HCT116 (cell line): Measurements from ENCODE around the gene GLDN. TPM values are rescaled to one million over a fixed set of nuclear protein-coding genes. Genes with fewer than 3 reads are reported as not detected.

Experiments used
- ATAC-seq: fragments of 200-7000 bp; cut with Tn5 transposase; 2 replicates; pipeline ENCODE4 v1.9.1; 2020; ENCODE audit warnings: mild to moderate bottlenecking, moderate library complexity
- BruUV-seq: library from RNA; stranded (reverse); fragments of 400-500 nt; replicated peaks from 2 replicates; lab custom pipeline; 2021; lab: Mats Ljungman, UMichigan
- CTCF ChIA-PET: fragments of 300-600 bp; sonication (Branson Sonifier 250); formaldehyde crosslinking; loops from one replicate; lab custom pipeline; 2021; ENCODE audit warnings: antibody characterized with exemption; lab: Charles Lee
- POLR2A ChIA-PET: fragments of 300-600, 350-600 bp; sonication (Branson Sonifier 250); formaldehyde crosslinking; loops from one replicate; lab custom pipeline; 2021; ENCODE audit warnings: antibody characterized with exemption; lab: Charles Lee
- RAD21 ChIA-PET, 2 experiments: fragments of 300-600 bp; sonication (Branson Sonifier 250); formaldehyde crosslinking; loops; one replicate each; lab custom pipeline; 2023; ENCODE audit warnings: low total read pairs in 2 of 2; ENCODE audit not compliant: uncharacterized antibody in 2 of 2, unreplicated experiment in 2 of 2, low non-redundant PET in 1 of 2; lab: Charles Lee
- DNase-seq: peaks from one replicate; pipeline ENCODE4 v3.0.0-alpha.2; 2010; ENCODE audit warnings: low read depth, low spot score
- H2AFZ ChIP-seq: fragments of 200-600 bp; shearing (Covaris generic), sonication (generic); 2 replicates; pipeline ENCODE4 v1.6.1; 2017; ENCODE audit warnings: low read depth, mixed run types, mixed read lengths, antibody characterized with exemption, low read length; ENCODE audit not compliant: poor library complexity, severe bottlenecking
- H3K27ac ChIP-seq: 2 replicates; pipeline ENCODE4 v1.5.1; 2012; ENCODE audit warnings: low read depth, low read length
- H3K27me3 ChIP-seq: fragments of 200-600 bp; sonication (generic); 2 replicates; pipeline ENCODE4 v1.6.1; 2016; ENCODE audit warnings: mixed run types, low read length, mixed read lengths; ENCODE audit not compliant: insufficient read depth
- H3K36me3 ChIP-seq, 2 experiments: fragments of 200-500 bp in 1 of 2; fragments of 200-600 bp in 1 of 2; sonication (Bioruptor generic) in 1 of 2; sonication (generic) in 1 of 2; 2 replicates each; pipeline versions ENCODE4 v1.5.1 to v1.6.1; 2014 to 2016; ENCODE audit warnings: low read length in 2 of 2, inconsistent platforms in 1 of 2, mixed read lengths in 1 of 2, mixed run types in 1 of 2; ENCODE audit not compliant: insufficient read depth in 2 of 2, control insufficient read depth in 1 of 2
- H3K4me1 ChIP-seq, 2 experiments: fragments of 200-600 bp in 1 of 2; sonication (generic) in 1 of 2; 2 replicates each; pipeline versions ENCODE4 v1.5.1 to v1.6.1; 2012 to 2017; ENCODE audit warnings: low read length in 2 of 2, inconsistent platforms in 1 of 2, mild to moderate bottlenecking in 1 of 2, mixed read lengths in 1 of 2, mixed run types in 1 of 2, moderate library complexity in 1 of 2; ENCODE audit not compliant: insufficient read depth in 2 of 2, control insufficient read depth in 1 of 2
- H3K4me2 ChIP-seq: fragments of 200-600 bp; sonication (generic); 2 replicates; pipeline ENCODE4 v1.6.1; 2017; ENCODE audit warnings: mixed run types, low read length, mixed read lengths
- H3K4me3 ChIP-seq, 2 experiments: fragments of 200-600 bp in 1 of 2; sonication (generic) in 1 of 2; replicated peaks in 1 of 2; 2 replicates each; pipeline ENCODE4 v1.5.1; 2011 to 2016; ENCODE audit warnings: low read length in 2 of 2, control low read depth in 1 of 2, low read depth in 1 of 2, mild to moderate bottlenecking in 1 of 2, mixed read lengths in 1 of 2, mixed run types in 1 of 2
- H3K79me2 ChIP-seq: fragments of 200-600 bp; sonication (generic); 2 replicates; pipeline ENCODE4 v1.6.1; 2017; ENCODE audit warnings: mild to moderate bottlenecking, mixed run types, low read length, moderate library complexity, mixed read lengths; ENCODE audit not compliant: insufficient read depth
- H3K9ac ChIP-seq: fragments of 200-600 bp; sonication (generic); 2 replicates; pipeline ENCODE4 v1.6.1; 2016; ENCODE audit warnings: low read length, mixed read lengths
- H3K9me2 ChIP-seq: fragments of 200-600 bp; sonication (generic), shearing (Covaris generic); 2 replicates; pipeline ENCODE4 v1.6.1; 2017; ENCODE audit warnings: mixed run types, mild to moderate bottlenecking, moderate library complexity; ENCODE audit not compliant: insufficient read depth
- H3K9me3 ChIP-seq, 2 experiments: fragments of 200-500 bp in 1 of 2; fragments of 200-600 bp in 1 of 2; sonication (Bioruptor generic) in 1 of 2; sonication (generic) in 1 of 2; 2 replicates each; pipeline ENCODE4 v1.6.1; 2014 to 2017; ENCODE audit warnings: low read length in 2 of 2, mixed read lengths in 2 of 2, inconsistent platforms in 1 of 2, low read depth in 1 of 2, mild to moderate bottlenecking in 1 of 2, mixed run types in 1 of 2, moderate library complexity in 1 of 2; ENCODE audit not compliant: control insufficient read depth in 1 of 2, insufficient read depth in 1 of 2
- H4K20me1 ChIP-seq: fragments of 200-600 bp; sonication (generic), shearing (Covaris generic); 2 replicates; pipeline ENCODE4 v1.6.1; 2017; ENCODE audit warnings: mixed run types, mild to moderate bottlenecking, moderate library complexity; ENCODE audit not compliant: insufficient read depth
- ATF3 ChIP-seq: IDR thresholded peaks from 2 replicates; pipeline ENCODE4 v1.6.1; 2012
- CBX3 ChIP-seq: IDR thresholded peaks from 2 replicates; pipeline ENCODE4 v1.6.1; 2012; ENCODE audit warnings: low read depth
- CTCF ChIP-seq, 3 experiments: fragments of 200-600 bp in 1 of 3; sonication (generic) in 1 of 3; IDR thresholded peaks in 2 of 3; conservative IDR thresholded peaks in 1 of 3; 2 replicates each; pipeline ENCODE4 v1.5.1; 2012 to 2017; ENCODE audit warnings: low read depth in 2 of 3, low read length in 2 of 3, antibody characterized with exemption in 1 of 3, borderline replicate concordance in 1 of 3, control low read depth in 1 of 3, mild to moderate bottlenecking in 1 of 3, mixed read lengths in 1 of 3, mixed run types in 1 of 3, moderate library complexity in 1 of 3; ENCODE audit not compliant: insufficient read depth in 1 of 3
- EGR1 ChIP-seq: IDR thresholded peaks from 2 replicates; pipeline ENCODE4 v1.6.1; 2012; ENCODE audit warnings: low read depth
- ELF1 ChIP-seq: IDR thresholded peaks from 2 replicates; pipeline ENCODE4 v1.6.1; 2012; ENCODE audit warnings: low read depth, borderline replicate concordance
- EZH2 ChIP-seq: fragments of 200-600 bp; sonication (generic); IDR thresholded peaks from 2 replicates; pipeline ENCODE4 v1.6.1; 2017; ENCODE audit warnings: antibody characterized with exemption, mixed run types
- EZH2phosphoT487 ChIP-seq: fragments of 200-600 bp; IDR thresholded peaks from 2 replicates; pipeline ENCODE4 v1.6.1; 2018; ENCODE audit warnings: antibody characterized with exemption, borderline replicate concordance
- FOSL1 ChIP-seq: IDR thresholded peaks from 2 replicates; pipeline ENCODE4 v1.6.1; 2012; ENCODE audit warnings: low read depth
- JUND ChIP-seq: IDR thresholded peaks from 2 replicates; pipeline ENCODE4 v1.6.1; 2012
- MAX ChIP-seq: IDR thresholded peaks from 2 replicates; pipeline ENCODE4 v1.6.1; 2012
- POLR2A ChIP-seq: IDR thresholded peaks from 2 replicates; pipeline ENCODE4 v1.7.0; 2011; ENCODE audit warnings: borderline replicate concordance; ENCODE audit not compliant: insufficient read depth, insufficient read length; ENCODE audit errors: extremely low read depth
- POLR2AphosphoS5 ChIP-seq: IDR thresholded peaks from 2 replicates; pipeline ENCODE4 v1.6.1; 2011; ENCODE audit warnings: mild to moderate bottlenecking, low read depth, low read length, moderate library complexity
- RAD21 ChIP-seq: IDR thresholded peaks from 2 replicates; pipeline ENCODE4 v1.6.1; 2012; ENCODE audit warnings: low read depth, mild to moderate bottlenecking
- SIN3A ChIP-seq: IDR thresholded peaks from 2 replicates; pipeline ENCODE4 v1.6.1; 2012; ENCODE audit warnings: low read depth
- SP1 ChIP-seq: IDR thresholded peaks from 2 replicates; pipeline ENCODE4 v1.6.1; 2012; ENCODE audit warnings: low read depth
- SRF ChIP-seq: IDR thresholded peaks from 2 replicates; pipeline ENCODE4 v1.6.1; 2012; ENCODE audit warnings: low read depth
- TCF7L2 ChIP-seq: IDR thresholded peaks from 2 replicates; pipeline ENCODE4 v1.7.0; 2011; ENCODE audit warnings: borderline replicate concordance, inconsistent platforms; ENCODE audit not compliant: insufficient read depth, insufficient read length; ENCODE audit errors: extremely low read depth
- YY1 ChIP-seq: IDR thresholded peaks from 2 replicates; pipeline ENCODE4 v1.6.1; 2011; ENCODE audit warnings: low read length, low read depth, moderate library complexity, mild to moderate bottlenecking; ENCODE audit not compliant: insufficient replicate concordance; ENCODE audit errors: extremely low read depth
- ZFX ChIP-seq: fragments of 450-650 bp; IDR thresholded peaks from 2 replicates; pipeline ENCODE4 v1.6.1; 2017
- ZNF274 ChIP-seq: fragments of 200-500 bp; sonication (Bioruptor generic); IDR thresholded peaks from 2 replicates; pipeline ENCODE4 v1.6.1; 2014; ENCODE audit warnings: mild to moderate bottlenecking, low read depth, low read length, inconsistent platforms
- intact Hi-C: fragments of 100-400 bp; cut with micrococcal nuclease; formaldehyde crosslinking; loops from 2 replicates; pipeline ENCODE4 v1.10.0; 2022
- total RNA-seq: library from RNA; stranded (reverse); gene quantifications from one replicate; pipeline ENCODE4 v1.2.1, GENCODE V29; 2021; ENCODE audit not compliant: unreplicated experiment
- TF ChIP-seq, protein P1 (sequence below): IDR thresholded peaks from 2 replicates; pipeline ENCODE4 v1.6.1; 2011; ENCODE audit warnings: mild to moderate bottlenecking, low read length, moderate library complexity; ENCODE audit not compliant: insufficient replicate concordance; ENCODE audit errors: extremely low read depth

The GLDN gene
- total RNA-seq, 1 experiment from 2014 or later = 3.0 TPM

- ChIA-PET POLR2A (no interaction called here), CTCF (interaction anchor here (0.9 to 3.0 kb wide), 5 partner anchors 100 to 221 kb away, joined by 3 to 38 read pairs (median 10); no protein-coding TSS in a partner anchor), RAD21 (interaction anchor here in 1 of 2 experiments (1.1 to 1.6 kb wide), 2 partner anchors 100 to 218 kb away, joined by 3 to 4 read pairs; no protein-coding TSS in a partner anchor)
- Histone ChIP-seq H3K79me2 (no peaks in the 10 kb centered on the region), H3K9ac (no peak overlapping the region), H3K27ac (no peak overlapping the region), H3K9me3 (no peaks in the 10 kb centered on the region), H3K36me3 (no peaks in the 10 kb centered on the region), H2AFZ (no peak overlapping the region), H4K20me1 (no peaks in the 10 kb centered on the region), H3K4me3 (no peak overlapping the region), H3K4me1 (no peaks in the 10 kb centered on the region), H3K9me2 (no peaks in the 10 kb centered on the region), H3K4me2 (no peak overlapping the region), H3K27me3 (no peaks in the 10 kb centered on the region)
- intact Hi-C loops = loop anchor here (1.0 to 5.0 kb wide), 5 partner anchors 100 to 248 kb away; no protein-coding TSS in a partner anchor
- DNase-seq (peak; percentile 61), ATAC-seq (peak; percentile 97)
- no TSS peak for BruUV-seq
- TF ChIP-seq MAX (no peak), TCF7L2 (no peak), EGR1 (no peak), ZFX (no peak), FOSL1 (no peak), SIN3A (no peak), JUND (no peak), ATF3 (no peak), CTCF (IDR thresholded peaks at IDR 0.05 in 2 of 3, conservative IDR thresholded peaks at IDR 0.05 in 1 of 3; ENCODE audit: borderline replicate concordance in 1 of 3, insufficient read depth in 1 of 3, low read depth in 2 of 3, low read length in 2 of 3) (peak; percentile 89 to 98 (median 98)), SRF (no peak), SP1 (no peak), POLR2A (no peak), CBX3 (no peak), EZH2phosphoT487 (no peak), ZNF274 (no peak), ELF1 (no peak), RAD21 (peak; percentile 97), POLR2AphosphoS5 (no peak), YY1 (peak; percentile 77), EZH2 (no peak)
- TF ChIP-seq, protein P1, sequence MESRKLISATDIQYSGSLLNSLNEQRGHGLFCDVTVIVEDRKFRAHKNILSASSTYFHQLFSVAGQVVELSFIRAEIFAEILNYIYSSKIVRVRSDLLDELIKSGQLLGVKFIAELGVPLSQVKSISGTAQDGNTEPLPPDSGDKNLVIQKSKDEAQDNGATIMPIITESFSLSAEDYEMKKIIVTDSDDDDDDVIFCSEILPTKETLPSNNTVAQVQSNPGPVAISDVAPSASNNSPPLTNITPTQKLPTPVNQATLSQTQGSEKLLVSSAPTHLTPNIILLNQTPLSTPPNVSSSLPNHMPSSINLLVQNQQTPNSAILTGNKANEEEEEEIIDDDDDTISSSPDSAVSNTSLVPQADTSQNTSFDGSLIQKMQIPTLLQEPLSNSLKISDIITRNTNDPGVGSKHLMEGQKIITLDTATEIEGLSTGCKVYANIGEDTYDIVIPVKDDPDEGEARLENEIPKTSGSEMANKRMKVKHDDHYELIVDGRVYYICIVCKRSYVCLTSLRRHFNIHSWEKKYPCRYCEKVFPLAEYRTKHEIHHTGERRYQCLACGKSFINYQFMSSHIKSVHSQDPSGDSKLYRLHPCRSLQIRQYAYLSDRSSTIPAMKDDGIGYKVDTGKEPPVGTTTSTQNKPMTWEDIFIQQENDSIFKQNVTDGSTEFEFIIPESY = no peak
Measured at GRCh38 chr15:51380999-51381806, 39.7 kb downstream of the GLDN start.
